Suprapubic skin (tissue), 4 donors: Measurements from ENCODE around the gene RCAN2. TPM values are rescaled to one million over a fixed set of nuclear protein-coding genes. Genes with fewer than 3 reads are reported as not detected.

Source experiments
- DNase-seq, 2 donors: peaks; one replicate each; pipeline ENCODE4 v3.0.0-alpha.2; 2019; ENCODE audit warnings: low spot score in 2 of 2
- H3K27ac ChIP-seq: fragments of 200-600 bp; sonication (generic); one replicate; pipeline ENCODE4 v1.5.1; 2019
- H3K27me3 ChIP-seq: fragments of 200-600 bp; sonication (generic); one replicate; pipeline ENCODE4 v1.5.1; 2019
- H3K36me3 ChIP-seq: fragments of 200-600 bp; sonication (generic); one replicate; pipeline ENCODE4 v1.5.1; 2019
- H3K4me1 ChIP-seq: fragments of 200-600 bp; sonication (generic); one replicate; pipeline ENCODE4 v1.5.1; 2019
- H3K4me3 ChIP-seq: fragments of 200-600 bp; sonication (generic); one replicate; pipeline ENCODE4 v1.5.1; 2019; ENCODE audit warnings: mild to moderate bottlenecking
- H3K9me3 ChIP-seq: fragments of 200-600 bp; sonication (generic); one replicate; pipeline ENCODE4 v1.5.1; 2019
- CTCF ChIP-seq, 2 donors: fragments of 200-600 bp in 1 of 2; fragments of 450-650 bp in 1 of 2; sonication (generic) in 1 of 2; IDR thresholded peaks; one replicate each; pipeline ENCODE4 v1.5.1; 2016 to 2019; ENCODE audit warnings: antibody characterized with exemption in 2 of 2, mild to moderate bottlenecking in 1 of 2, moderate library complexity in 1 of 2
- EP300 ChIP-seq: sonication (generic); formaldehyde crosslinking; IDR thresholded peaks from one replicate; pipeline ENCODE4 v1.6.1; 2017; ENCODE audit warnings: antibody characterized with exemption
- POLR2A ChIP-seq, 2 donors: fragments of 450-650 bp; IDR thresholded peaks; one replicate each; pipeline ENCODE4 v1.6.1; 2017; ENCODE audit warnings: antibody characterized with exemption in 2 of 2, mild to moderate bottlenecking in 2 of 2, moderate library complexity in 2 of 2
- POLR2AphosphoS5 ChIP-seq, 3 donors: sonication (generic); formaldehyde crosslinking; IDR thresholded peaks; one replicate each; pipeline ENCODE4 v1.6.1; 2017; ENCODE audit warnings: antibody characterized with exemption in 3 of 3
- WGBS: methylation state at CpG from one replicate; pipeline ENCODE4 v1.1.5; 2018; 5-methylcytosine and 5-hydroxymethylcytosine counted together
- total RNA-seq, 4 donors: library from RNA; depleted of rRNA; stranded (reverse); fragments of >200 nt; gene quantifications; one replicate each; pipeline ENCODE4 v1.1.0, GENCODE V29; 2016

RCAN2 gene
- total RNA-seq, 4 donors from 2014 or later, result 6.7 to 15.3 (median 13.8) TPM

GRCh38 chr6:46454691-46455090 is 36.6 kb downstream of the RCAN2 start:
- no peak for TF ChIP-seq POLR2AphosphoS5 (IDR thresholded peaks at IDR 0.05)
- no peak for TF ChIP-seq POLR2A (IDR thresholded peaks at IDR 0.05)
- TF ChIP-seq EP300, result no peak
- no peak for TF ChIP-seq CTCF (IDR thresholded peaks at IDR 0.05)
- DNase-seq, result no peak
- Histone ChIP-seq H3K4me1 (peaks cover 17% of the 10 kb centered on the region), H3K4me3 (no peak overlapping the region), H3K27me3 (no peaks in the 10 kb centered on the region), H3K36me3 (no peaks in the 10 kb centered on the region), H3K27ac (no peak overlapping the region), H3K9me3 (peaks cover 1% of the 10 kb centered on the region)
- 93% methylated on average over 1 of the region's 1 CpG for WGBS

- Histone ChIP-seq H3K4me1 (peaks cover 17% of the 10 kb centered on the region), H3K4me3 (no peak overlapping the region), H3K27ac (no peak overlapping the region), H3K9me3 (peaks cover 5% of the 10 kb centered on the region), H3K27me3 (no peaks in the 10 kb centered on the region), H3K36me3 (no peaks in the 10 kb centered on the region)
- no peak for DNase-seq
- 41% methylated on average over 3 of the region's 3 CpGs for WGBS
- TF ChIP-seq EP300, result no peak
These were observed 37.4 kb downstream of the RCAN2 start for GRCh38 chr6:46453741-46454316.

GRCh38 chr6:46453216-46453615 is 38.0 kb downstream of the RCAN2 start:
- Histone ChIP-seq H3K4me3 (no peak overlapping the region), H3K9me3 (peaks cover 5% of the 10 kb centered on the region), H3K27ac (no peak overlapping the region), H3K27me3 (no peaks in the 10 kb centered on the region), H3K4me1 (peaks cover 17% of the 10 kb centered on the region), H3K36me3 (no peaks in the 10 kb centered on the region)
- 17% methylated on average over 4 of the region's 4 CpGs for WGBS
- no peak for TF ChIP-seq CTCF (IDR thresholded peaks at IDR 0.05)
- no peak for DNase-seq

GRCh38 chr6:46452312-46452917 is 38.8 kb downstream of the RCAN2 start:
- H3K4me3 ChIP-seq, result no peak overlapping the region
- H3K4me1 ChIP-seq, result peaks cover 17% of the 10 kb centered on the region
- H3K9me3 ChIP-seq, result peaks cover 5% of the 10 kb centered on the region
- WGBS, result 71% methylated on average over 3 of the region's 3 CpGs
- no peak overlapping the region for H3K27ac ChIP-seq
- TF ChIP-seq POLR2A (IDR thresholded peaks at IDR 0.05), result no peak
- TF ChIP-seq POLR2AphosphoS5 (IDR thresholded peaks at IDR 0.05), result no peak
- TF ChIP-seq EP300, result no peak
- TF ChIP-seq CTCF (IDR thresholded peaks at IDR 0.05), result no peak
- H3K36me3 ChIP-seq, result no peaks in the 10 kb centered on the region
- no peaks in the 10 kb centered on the region for H3K27me3 ChIP-seq
- no peak for DNase-seq

GRCh38 chr6:46451343-46451742 is 39.9 kb downstream of the RCAN2 start:
- DNase-seq, result no peak
- 69% methylated on average over 4 of the region's 4 CpGs for WGBS
- Histone ChIP-seq H3K9me3 (peaks cover 5% of the 10 kb centered on the region), H3K27me3 (no peaks in the 10 kb centered on the region), H3K36me3 (no peaks in the 10 kb centered on the region), H3K27ac (no peak overlapping the region), H3K4me1 (peaks cover 17% of the 10 kb centered on the region), H3K4me3 (no peak overlapping the region)
- no peak for TF ChIP-seq POLR2A (IDR thresholded peaks at IDR 0.05)

- DNase-seq, result no peak
- peaks cover 5% of the 10 kb centered on the region for H3K4me1 ChIP-seq
- H3K27ac ChIP-seq, result no peak overlapping the region
- no peaks in the 10 kb centered on the region for H3K27me3 ChIP-seq
- H3K36me3 ChIP-seq, result no peaks in the 10 kb centered on the region
- TF ChIP-seq POLR2A (IDR thresholded peaks at IDR 0.05), result no peak
- no peak for TF ChIP-seq POLR2AphosphoS5 (IDR thresholded peaks at IDR 0.05)
- no peak for TF ChIP-seq EP300
- TF ChIP-seq CTCF (IDR thresholded peaks at IDR 0.05), result no peak
- 100% methylated on average over 2 of the region's 3 CpGs for WGBS
- H3K4me3 ChIP-seq, result no peak overlapping the region
- H3K9me3 ChIP-seq, result peaks cover 5% of the 10 kb centered on the region
These were observed 46.3 kb downstream of the RCAN2 start for GRCh38 chr6:46444772-46445454.
